HG03280 (cell line): Measurements from ENCODE around the gene ELOVL5.
"Not testable (repeated sequence)": the region's sequence is repeated elsewhere in the genome, so short reads cannot be mapped to it uniquely, and the experiment has no call there.

Experiments
- ATAC-seq: cut with Tn5 transposase; IDR thresholded peaks from one replicate; pipeline ENCODE4 v1.9.1; 2021; ENCODE audit warnings: mild to moderate bottlenecking, moderate library complexity; ENCODE audit not compliant: unreplicated experiment

Gene ELOVL5

DNA sequence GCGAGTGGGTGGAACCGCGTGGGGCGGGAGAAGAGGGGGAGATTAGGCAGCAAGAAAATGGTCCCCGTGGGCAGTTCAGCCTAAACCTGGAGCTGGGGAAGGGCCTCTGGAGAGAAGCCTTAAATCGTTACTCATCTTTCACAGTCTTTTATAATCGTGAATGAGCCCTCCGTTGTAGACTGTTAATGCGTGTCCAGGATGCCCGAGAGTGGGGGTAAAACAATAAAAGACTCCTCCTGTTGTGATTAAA lies 11.0 kb upstream of the ELOVL5 start:
- no peak for ATAC-seq

GRCh38 chr6:53359095-53359842 lies 10.5 kb upstream of the ELOVL5 start:
- ATAC-seq, result peak; percentile 99

GRCh38 chr6:53358440-53359094 lies 9.8 kb upstream of the ELOVL5 start:
- ATAC-seq, result peak; percentile 4

GRCh38 chr6:53357576-53358360 lies 9.0 kb upstream of the ELOVL5 start:
- no peak for ATAC-seq

- no peak for ATAC-seq
Observed at GRCh38 chr6:53353624-53354023, 4.9 kb upstream of the ELOVL5 start.

DNA sequence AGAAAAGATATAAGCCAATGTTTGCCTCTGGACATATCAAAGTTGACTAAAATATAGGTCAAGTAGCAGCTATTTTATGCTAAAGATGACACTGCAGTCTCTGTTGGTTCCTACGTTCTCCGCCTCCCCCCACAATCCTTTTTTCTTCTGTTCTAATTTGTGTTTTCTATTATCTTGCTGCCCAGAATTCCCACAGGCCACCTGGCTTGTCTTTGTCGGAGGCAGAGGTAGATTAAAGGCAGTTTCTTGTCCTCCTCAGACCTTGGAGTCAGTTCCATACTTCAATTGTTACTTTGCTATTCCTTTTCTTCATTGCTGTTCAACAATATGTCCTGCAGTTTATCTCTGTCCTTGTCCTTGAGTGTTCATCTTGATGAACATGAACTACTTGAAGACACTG lies 3.6 kb upstream of the ELOVL5 start:
- no peak for ATAC-seq

DNA sequence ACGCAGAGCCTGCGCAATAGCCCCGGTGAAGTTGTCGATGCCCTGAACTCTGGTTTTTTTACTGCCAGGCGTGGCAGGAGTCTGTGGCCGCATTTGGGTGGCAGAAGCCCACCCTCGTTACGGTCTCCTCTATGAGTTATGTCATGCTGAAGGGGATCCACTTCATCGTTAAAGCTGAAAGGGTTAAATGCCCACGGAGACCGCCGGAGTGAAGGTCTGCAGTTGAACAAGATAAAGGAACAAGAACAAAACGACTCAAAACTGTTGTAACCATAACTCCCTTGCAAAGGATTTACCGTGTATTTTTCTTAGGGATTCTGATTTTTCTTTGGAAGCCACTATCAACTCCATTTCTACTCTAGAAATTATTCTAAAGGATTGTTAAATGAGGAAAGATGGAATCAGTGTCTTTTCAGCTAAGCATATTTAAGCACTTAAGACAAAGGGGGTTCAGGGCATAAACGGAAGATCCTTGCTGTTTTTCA lies 501 bp upstream of the ELOVL5 start:
- ATAC-seq, result no peak

GRCh38 chr6:53347921-53348370 lies 804 bp downstream of the ELOVL5 start:
- ATAC-seq, result peak; percentile 17

- ATAC-seq, result no peak
Observed at GRCh38 chr6:53347250-53347920, 1.4 kb downstream of the ELOVL5 start.

DNA sequence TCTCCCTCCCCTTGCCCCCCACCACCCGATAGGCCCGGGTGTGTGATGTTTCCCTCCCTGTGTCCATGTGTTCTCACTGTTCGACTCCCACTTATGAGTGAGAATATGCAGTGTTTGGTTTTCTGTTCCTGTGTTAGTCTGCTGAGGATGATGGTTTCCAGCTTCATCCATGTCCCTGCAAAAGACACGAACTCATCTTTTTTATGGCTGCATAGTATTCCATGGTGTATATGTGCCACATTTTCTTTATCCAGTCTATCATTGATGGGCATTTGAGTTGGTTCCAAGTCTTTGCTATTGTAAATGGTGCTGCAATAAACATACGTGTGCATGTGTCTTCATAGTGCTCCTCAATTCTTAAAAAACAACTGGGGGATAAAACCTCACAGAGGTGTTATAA lies 2.7 kb downstream of the ELOVL5 start:
- not testable (repeated sequence) for ATAC-seq

GRCh38 chr6:53344969-53345368 lies 3.8 kb downstream of the ELOVL5 start:
- no peak for ATAC-seq

GRCh38 chr6:53343092-53343491 lies 5.7 kb downstream of the ELOVL5 start:
- no peak for ATAC-seq

DNA sequence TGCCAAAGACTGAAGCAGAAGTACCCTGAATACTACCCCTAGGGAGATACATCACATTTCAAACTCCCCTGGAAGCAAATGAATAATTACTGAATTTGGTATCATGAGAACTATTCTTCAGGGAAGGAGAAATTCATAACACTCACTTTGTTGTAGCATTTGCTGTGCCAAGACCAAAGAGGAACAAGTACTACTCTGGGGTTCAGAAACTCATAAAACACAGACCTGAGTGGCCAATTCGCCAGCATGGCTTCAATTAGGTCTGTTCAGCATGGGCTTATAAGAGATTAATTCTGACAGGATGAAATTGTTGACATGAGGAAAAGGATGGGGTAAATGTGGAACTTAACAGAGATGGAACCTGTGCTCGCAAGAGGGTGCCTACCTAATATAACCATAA lies 6.5 kb downstream of the ELOVL5 start:
- ATAC-seq, result no peak

- ATAC-seq, result no peak
Observed at GRCh38 chr6:53340536-53340935, 8.2 kb downstream of the ELOVL5 start.

DNA sequence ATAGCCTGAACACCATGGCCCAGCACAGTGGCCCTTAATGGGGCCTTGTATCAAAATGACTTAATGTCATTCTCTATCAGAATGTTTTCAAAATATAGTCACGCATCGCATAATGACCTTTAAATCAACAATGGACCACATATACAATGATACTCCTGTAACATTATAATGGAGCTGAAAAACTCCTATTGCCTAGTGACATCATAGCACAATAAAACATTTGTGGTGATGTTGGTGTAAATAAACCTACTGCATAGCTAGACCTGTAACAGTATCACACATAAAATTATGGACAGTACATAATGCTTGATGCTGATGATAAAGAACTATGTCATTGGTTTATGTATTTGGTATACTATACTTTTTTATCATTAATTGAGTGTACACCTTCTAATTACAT lies 9.3 kb downstream of the ELOVL5 start:
- no peak for ATAC-seq

- ATAC-seq, result no peak
Observed at GRCh38 chr6:53338304-53338703, 10.4 kb downstream of the ELOVL5 start.

DNA sequence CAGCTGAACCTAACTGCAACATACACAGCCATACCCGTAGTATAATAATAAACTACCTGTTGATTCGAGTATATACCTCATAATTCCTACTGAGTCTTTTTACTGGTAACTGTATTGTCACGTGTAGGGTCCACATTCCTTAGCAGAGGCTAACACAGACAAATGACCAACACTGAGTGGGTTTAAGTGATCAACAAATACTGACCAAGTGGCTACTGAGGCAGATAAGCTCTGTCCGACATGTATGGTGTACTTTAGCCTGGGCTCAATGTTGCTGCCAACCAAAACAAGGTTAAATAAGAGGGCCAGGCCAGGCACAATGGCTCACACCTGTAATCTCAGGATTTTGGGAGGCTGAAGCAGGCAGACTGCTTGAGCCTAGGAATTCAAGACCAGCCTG lies 12.7 kb downstream of the ELOVL5 start:
- no peak for ATAC-seq

- peak; percentile 82 for ATAC-seq
Observed at GRCh38 chr6:53335224-53335994, 13.3 kb downstream of the ELOVL5 start.

DNA sequence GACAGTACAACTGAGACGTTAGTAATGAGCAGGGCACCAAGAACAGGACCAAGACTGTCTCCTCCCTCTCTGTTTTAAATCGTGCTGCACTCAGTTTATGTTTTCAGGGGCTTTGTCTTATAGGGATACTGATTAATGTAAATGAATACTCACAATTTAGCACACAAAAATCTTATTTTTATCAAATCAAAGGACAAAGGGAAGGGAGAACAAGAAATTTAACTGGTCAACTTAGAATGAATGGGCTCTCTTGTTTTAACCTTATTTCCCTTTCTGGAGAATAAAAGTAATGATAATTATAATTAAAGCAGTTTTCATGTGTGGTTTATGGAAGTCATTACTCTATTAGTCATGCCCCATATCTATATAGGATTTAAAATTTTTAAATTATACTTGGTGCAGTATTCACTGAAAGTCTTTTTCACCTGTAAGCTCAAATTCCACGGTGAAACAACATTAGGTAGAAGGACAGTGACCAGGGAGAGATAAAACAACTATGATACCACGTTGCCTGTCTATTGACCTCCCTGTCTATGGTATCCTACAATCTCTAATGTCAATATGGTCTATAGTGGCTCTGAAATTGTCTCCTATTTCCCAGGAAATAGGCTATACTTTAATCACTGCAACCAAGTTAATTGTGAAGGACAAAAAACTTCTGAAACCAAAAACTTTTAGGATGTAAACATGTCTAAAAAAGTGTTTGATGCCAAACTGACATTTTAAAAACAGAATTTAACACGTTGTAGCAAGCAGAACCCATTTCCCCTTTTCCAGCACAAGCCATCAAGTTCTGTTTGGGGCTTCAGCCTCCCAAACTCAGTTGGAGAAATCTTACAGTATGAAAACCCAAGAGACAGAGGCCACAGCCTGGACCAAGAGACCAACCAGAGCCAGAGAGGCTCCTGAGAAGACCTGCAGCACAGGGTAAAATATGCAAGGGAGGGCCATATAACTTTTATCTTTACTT lies 15.0 kb downstream of the ELOVL5 start:
- ATAC-seq, result no peak
